PC-9 (cell line): ENCODE data around the gene ARHGDIA. TPM values are rescaled to one million over a fixed set of nuclear protein-coding genes. Genes with fewer than 3 reads are reported as not detected.

Experiments used
- BruUV-seq: library from RNA; stranded (reverse); fragments of 400-500 nt; replicated peaks from 2 replicates; lab custom pipeline; 2021; lab: Mats Ljungman, UMichigan
- CTCF ChIA-PET: fragments of 300-600 bp; sonication (Branson Sonifier 250); formaldehyde crosslinking; loops from one replicate; lab custom pipeline; 2022; ENCODE audit warnings: antibody characterized with exemption; lab: Charles Lee
- POLR2A ChIA-PET: fragments of 300-600 bp; sonication (Branson Sonifier 250); formaldehyde crosslinking; loops from one replicate; lab custom pipeline; 2022; ENCODE audit warnings: antibody characterized with exemption; ENCODE audit not compliant: unreplicated experiment; lab: Charles Lee
- DNase-seq, 2 experiments: peaks; one replicate each; pipeline versions ENCODE4 v3.0.0 to v3.0.0-alpha.2; 2015 to 2022; ENCODE audit warnings: mixed read lengths in 1 of 2
- H2AFZ ChIP-seq: fragments of 200-600 bp; sonication (generic); 2 replicates; pipeline ENCODE4 v1.8.1; 2017; ENCODE audit warnings: antibody characterized with exemption
- H3F3A ChIP-seq: fragments of 200-600 bp; sonication (generic); 2 replicates; pipeline ENCODE4 v1.8.1; 2017; ENCODE audit warnings: antibody characterized with exemption, mild to moderate bottlenecking, low read depth; ENCODE audit not compliant: insufficient read depth
- H3K27ac ChIP-seq: fragments of 200-600 bp; sonication (generic); 2 replicates; pipeline ENCODE4 v1.6.1; 2016; ENCODE audit warnings: mixed run types
- H3K27me3 ChIP-seq: fragments of 200-600 bp; sonication (generic); 2 replicates; pipeline ENCODE4 v1.6.1; 2016; ENCODE audit warnings: low read depth, mixed run types; ENCODE audit not compliant: insufficient read depth
- H3K36me3 ChIP-seq: fragments of 200-600 bp; sonication (generic); 2 replicates; pipeline ENCODE4 v1.6.1; 2016; ENCODE audit warnings: low read depth, mixed run types
- H3K4me1 ChIP-seq: fragments of 200-600 bp; sonication (generic); replicated peaks from 2 replicates; pipeline ENCODE4 v1.6.1; 2016; ENCODE audit warnings: mixed run types; ENCODE audit not compliant: insufficient read depth
- H3K4me2 ChIP-seq: fragments of 200-600 bp; sonication (generic); 2 replicates; pipeline ENCODE4 v1.6.1; 2017; ENCODE audit warnings: mixed run types
- H3K4me3 ChIP-seq: fragments of 200-600 bp; sonication (generic); 2 replicates; pipeline ENCODE4 v1.6.1; 2016; ENCODE audit warnings: mixed run types
- H3K79me2 ChIP-seq: fragments of 200-600 bp; sonication (generic); 2 replicates; pipeline ENCODE4 v1.6.1; 2017; ENCODE audit warnings: low read depth, mixed run types
- H3K9me2 ChIP-seq: fragments of 200-600 bp; sonication (generic); 2 replicates; pipeline ENCODE4 v1.8.1; 2017; ENCODE audit warnings: mild to moderate bottlenecking; ENCODE audit not compliant: insufficient read depth
- H3K9me3 ChIP-seq: fragments of 200-600 bp; sonication (generic); 2 replicates; pipeline ENCODE4 v1.8.1; 2016; ENCODE audit warnings: low read depth; ENCODE audit not compliant: insufficient read depth
- H4K20me1 ChIP-seq: fragments of 200-600 bp; sonication (generic); 2 replicates; pipeline ENCODE4 v1.8.1; 2017; ENCODE audit not compliant: insufficient read depth
- CTCF ChIP-seq: fragments of 200-600 bp; sonication (generic); conservative IDR thresholded peaks from 2 replicates; pipeline ENCODE4 v1.6.1; 2017; ENCODE audit warnings: mixed run types, antibody characterized with exemption, mild to moderate bottlenecking, moderate library complexity
- EZH2 ChIP-seq: fragments of 200-600 bp; sonication (generic); IDR thresholded peaks from 2 replicates; pipeline ENCODE4 v1.8.0; 2017; ENCODE audit warnings: antibody characterized with exemption, low read depth
- intact Hi-C: fragments of 100-400 bp; cut with micrococcal nuclease; formaldehyde crosslinking; loops from one replicate; pipeline ENCODE4 v1.10.0; 2022; ENCODE audit not compliant: unreplicated experiment
- total RNA-seq: library from RNA; stranded (reverse); gene quantifications from 2 replicates; pipeline ENCODE4 v1.2.3, GENCODE V29; 2021

ARHGDIA gene
- total RNA-seq, 1 experiment from 2014 or later = 309 TPM

- H3K4me1 ChIP-seq = peaks cover 30% of the 10 kb centered on the region
- H3K4me2 ChIP-seq = no peak overlapping the region
- no peaks in the 10 kb centered on the region for H3K9me2 ChIP-seq
- H3K36me3 ChIP-seq = no peaks in the 10 kb centered on the region
- H3K27ac ChIP-seq = no peak overlapping the region
- peaks cover 39% of the 10 kb centered on the region for H3F3A ChIP-seq
- no peak for TF ChIP-seq CTCF
- TF ChIP-seq EZH2 = no peak
- intact Hi-C loops = loop anchor here (10.0 kb wide), 1 partner anchor 209 kb away; no protein-coding TSS in a partner anchor
- no peak overlapping the region for H2AFZ ChIP-seq
- no peak for DNase-seq
- ChIA-PET POLR2A (no interaction called here), CTCF (no interaction called here)
- H3K27me3 ChIP-seq = no peaks in the 10 kb centered on the region
- no peaks in the 10 kb centered on the region for H3K9me3 ChIP-seq
- H4K20me1 ChIP-seq = no peaks in the 10 kb centered on the region
- H3K79me2 ChIP-seq = peaks cover 22% of the 10 kb centered on the region
- no peak overlapping the region for H3K4me3 ChIP-seq
- no TSS peak for BruUV-seq
Observed at GRCh38 chr17:81895400-81895799, 24.3 kb upstream of the ARHGDIA start.

DNA sequence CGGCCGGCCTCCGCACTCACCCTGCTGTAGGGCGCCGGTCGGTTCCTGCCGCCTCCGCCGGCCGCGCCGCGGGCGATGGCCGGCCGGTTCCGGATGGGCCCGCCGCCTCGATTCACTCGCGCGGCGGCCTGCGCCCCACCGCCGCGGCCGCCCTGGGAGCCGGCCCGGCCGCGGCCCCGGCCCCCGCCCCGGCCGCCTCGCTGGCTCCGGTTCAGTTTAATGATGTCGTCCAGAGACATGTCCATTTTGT, 20.1 kb upstream of the ARHGDIA start:
- peaks cover 42% of the 10 kb centered on the region for H3K79me2 ChIP-seq
- H3K4me1 ChIP-seq = peaks cover 17% of the 10 kb centered on the region
- ChIA-PET POLR2A (no interaction called here), CTCF (no interaction called here)
- H3K4me2 ChIP-seq = no peak overlapping the region
- peaks cover 31% of the 10 kb centered on the region for H3F3A ChIP-seq
- H3K27me3 ChIP-seq = no peaks in the 10 kb centered on the region
- H3K9me2 ChIP-seq = no peaks in the 10 kb centered on the region
- peak overlapping the region; percentile 66; the same call in 1 of the 2 replicates for H3K4me3 ChIP-seq
- H3K9me3 ChIP-seq = no peaks in the 10 kb centered on the region
- no peak overlapping the region for H2AFZ ChIP-seq
- no peaks in the 10 kb centered on the region; the same call in 1 of the 2 replicates for H4K20me1 ChIP-seq
- no peaks in the 10 kb centered on the region for H3K36me3 ChIP-seq
- no TSS peak for BruUV-seq
- DNase-seq = no peak
- no peak overlapping the region for H3K27ac ChIP-seq
- intact Hi-C loops = loop anchor here (10.0 kb wide), 1 partner anchor 214 kb away; no protein-coding TSS in a partner anchor
- TF ChIP-seq CTCF (no peak), EZH2 (no peak)

DNA sequence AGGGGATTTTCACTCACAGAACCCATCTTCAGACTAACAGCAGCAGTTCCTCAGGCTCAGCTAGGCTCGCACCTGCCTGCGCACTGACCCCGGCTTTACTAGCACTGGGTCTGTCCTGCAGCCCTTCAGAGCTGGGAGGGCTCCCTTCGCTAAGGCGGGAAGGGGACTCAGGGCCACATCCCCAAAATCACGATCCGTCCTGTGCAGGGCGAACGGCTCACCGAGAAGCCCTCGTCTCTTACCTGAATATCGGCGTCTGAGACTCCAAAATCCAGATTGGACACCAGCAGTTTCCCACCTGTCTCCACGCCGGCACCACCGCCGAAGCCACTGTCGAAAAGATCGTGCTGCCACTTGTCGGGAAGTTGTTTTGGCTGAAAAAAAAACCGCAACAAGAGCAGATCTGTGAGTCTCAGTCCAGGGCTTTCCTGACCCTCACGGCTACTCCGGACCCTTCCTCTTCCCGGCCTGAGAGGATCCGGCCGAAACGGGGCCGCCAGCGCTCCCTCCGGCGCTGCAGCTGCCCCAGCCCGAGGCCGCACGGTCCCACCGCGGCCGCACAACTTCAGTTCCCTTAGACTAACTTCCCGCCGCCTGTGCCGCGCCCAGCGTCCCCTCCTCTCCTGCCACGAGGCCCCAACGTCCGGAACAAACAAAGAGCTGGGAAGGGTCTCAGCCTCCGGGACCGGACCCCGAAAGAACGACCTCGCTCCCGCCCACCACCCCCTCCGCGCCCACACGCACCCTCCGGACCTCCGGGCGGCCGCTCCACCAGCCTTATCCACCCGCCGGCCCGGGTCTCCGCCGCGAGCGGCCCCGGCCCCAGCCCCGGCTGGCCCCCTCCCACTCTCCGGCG, 19.5 kb upstream of the ARHGDIA start:
- no peak for DNase-seq
- H3K27ac ChIP-seq = no peak overlapping the region
- ChIA-PET CTCF (no interaction called here), POLR2A (interaction anchor here (0.7 kb wide), 1 partner anchor 26 kb away, joined by 5 read pairs; no protein-coding TSS in a partner anchor)
- no peak overlapping the region for H2AFZ ChIP-seq
- peak overlapping the region; percentile 66 for H3K4me3 ChIP-seq
- peaks cover 33% of the 10 kb centered on the region for H3F3A ChIP-seq
- intact Hi-C loops = loop anchor here (10.0 kb wide), 1 partner anchor 214 kb away; no protein-coding TSS in a partner anchor
- H3K36me3 ChIP-seq = no peaks in the 10 kb centered on the region
- H3K9me3 ChIP-seq = no peaks in the 10 kb centered on the region
- H3K4me2 ChIP-seq = peak overlapping the region; percentile 90
- BruUV-seq = no TSS peak
- no peaks in the 10 kb centered on the region for H3K27me3 ChIP-seq
- TF ChIP-seq EZH2 = no peak
- TF ChIP-seq CTCF = no peak
- H3K9me2 ChIP-seq = no peaks in the 10 kb centered on the region
- H4K20me1 ChIP-seq = peaks cover 3% of the 10 kb centered on the region
- H3K4me1 ChIP-seq = peaks cover 21% of the 10 kb centered on the region
- peaks cover 46% of the 10 kb centered on the region for H3K79me2 ChIP-seq
